Measurements from ENCODE around the gene OPCML.

The OPCML gene

GRCh38 chr11:132898021-132898420 lies 634.3 kb downstream of the OPCML start:
- H3K27me3 Mint-ChIP-seq (ENCODE audit: low read depth), result no peaks in the 10 kb centered on the region
- peaks cover 4% of the 10 kb centered on the region for H3K9me3 Mint-ChIP-seq
- H3K4me3 Mint-ChIP-seq, result no peak overlapping the region
- H3K27ac Mint-ChIP-seq, result no peak overlapping the region
- DNase-seq (ENCODE audit: low spot score), result no peak
- H3K36me3 Mint-ChIP-seq (ENCODE audit: low read depth), result no peaks in the 10 kb centered on the region
- no peaks in the 10 kb centered on the region for H3K4me1 Mint-ChIP-seq (ENCODE audit: low read depth)

GRCh38 chr11:132895340-132895739 lies 637.0 kb downstream of the OPCML start:
- Mint-ChIP-seq H3K27me3 (ENCODE audit: low read depth) (no peaks in the 10 kb centered on the region), H3K36me3 (ENCODE audit: low read depth) (no peaks in the 10 kb centered on the region), H3K4me1 (ENCODE audit: low read depth) (no peaks in the 10 kb centered on the region), H3K27ac (no peak overlapping the region), H3K4me3 (no peak overlapping the region), H3K9me3 (peaks cover 4% of the 10 kb centered on the region)
- no peak for DNase-seq (ENCODE audit: low spot score)

DNA sequence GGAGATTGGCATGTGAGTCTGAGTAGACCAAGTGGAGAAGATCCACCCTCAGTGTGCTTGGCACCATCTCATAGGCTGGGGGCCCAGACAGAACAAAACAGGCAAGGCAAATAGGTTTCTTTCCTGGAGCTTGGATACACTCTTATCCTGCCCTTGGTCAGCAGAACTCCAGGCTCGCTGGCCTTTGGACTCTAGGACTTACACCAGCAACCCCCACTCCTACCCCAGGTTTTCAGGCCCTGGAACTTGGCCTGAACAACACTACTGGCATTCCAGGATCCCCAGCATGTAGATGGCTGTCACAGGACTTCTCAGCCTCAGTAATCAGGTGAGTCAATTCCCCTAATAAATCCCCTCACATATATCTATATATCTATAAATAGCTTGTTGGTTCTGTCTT lies 637.7 kb downstream of the OPCML start:
- Mint-ChIP-seq H3K4me3 (no peak overlapping the region), H3K27me3 (ENCODE audit: low read depth) (no peaks in the 10 kb centered on the region), H3K36me3 (ENCODE audit: low read depth) (no peaks in the 10 kb centered on the region), H3K27ac (no peak overlapping the region), H3K9me3 (peaks cover 4% of the 10 kb centered on the region), H3K4me1 (ENCODE audit: low read depth) (no peaks in the 10 kb centered on the region)
- no peak for DNase-seq (ENCODE audit: low spot score)

- H3K27me3 Mint-ChIP-seq (ENCODE audit: low read depth), result no peaks in the 10 kb centered on the region
- no peak overlapping the region for H3K27ac Mint-ChIP-seq
- DNase-seq (ENCODE audit: low spot score), result no peak
- H3K4me1 Mint-ChIP-seq (ENCODE audit: low read depth), result no peaks in the 10 kb centered on the region
- H3K4me3 Mint-ChIP-seq, result no peak overlapping the region
- H3K36me3 Mint-ChIP-seq (ENCODE audit: low read depth), result no peaks in the 10 kb centered on the region
- peaks cover 4% of the 10 kb centered on the region for H3K9me3 Mint-ChIP-seq
These were observed 639.4 kb downstream of the OPCML start for GRCh38 chr11:132892876-132893275.

- DNase-seq (ENCODE audit: low spot score), result no peak
- H3K9me3 Mint-ChIP-seq, result no peaks in the 10 kb centered on the region
- H3K27me3 Mint-ChIP-seq (ENCODE audit: low read depth), result no peaks in the 10 kb centered on the region
- H3K27ac Mint-ChIP-seq, result no peak overlapping the region
- no peaks in the 10 kb centered on the region for H3K36me3 Mint-ChIP-seq (ENCODE audit: low read depth)
- no peaks in the 10 kb centered on the region for H3K4me1 Mint-ChIP-seq (ENCODE audit: low read depth)
- no peak overlapping the region for H3K4me3 Mint-ChIP-seq
These were observed 644.1 kb downstream of the OPCML start for GRCh38 chr11:132888226-132888625.

GRCh38 chr11:132886335-132886734 lies 646.0 kb downstream of the OPCML start:
- no peak overlapping the region for H3K27ac Mint-ChIP-seq
- H3K36me3 Mint-ChIP-seq (ENCODE audit: low read depth), result no peaks in the 10 kb centered on the region
- no peaks in the 10 kb centered on the region for H3K4me1 Mint-ChIP-seq (ENCODE audit: low read depth)
- no peak overlapping the region for H3K4me3 Mint-ChIP-seq
- no peaks in the 10 kb centered on the region for H3K27me3 Mint-ChIP-seq (ENCODE audit: low read depth)
- DNase-seq (ENCODE audit: low spot score), result no peak
- H3K9me3 Mint-ChIP-seq, result no peaks in the 10 kb centered on the region

- H3K27me3 Mint-ChIP-seq (ENCODE audit: low read depth), result no peaks in the 10 kb centered on the region
- no peaks in the 10 kb centered on the region for H3K9me3 Mint-ChIP-seq
- DNase-seq (ENCODE audit: low spot score), result no peak
- no peak overlapping the region for H3K27ac Mint-ChIP-seq
- no peaks in the 10 kb centered on the region for H3K36me3 Mint-ChIP-seq (ENCODE audit: low read depth)
- no peaks in the 10 kb centered on the region for H3K4me1 Mint-ChIP-seq (ENCODE audit: low read depth)
- H3K4me3 Mint-ChIP-seq, result no peak overlapping the region
These were observed 649.1 kb downstream of the OPCML start for GRCh38 chr11:132883241-132883640.

DNA sequence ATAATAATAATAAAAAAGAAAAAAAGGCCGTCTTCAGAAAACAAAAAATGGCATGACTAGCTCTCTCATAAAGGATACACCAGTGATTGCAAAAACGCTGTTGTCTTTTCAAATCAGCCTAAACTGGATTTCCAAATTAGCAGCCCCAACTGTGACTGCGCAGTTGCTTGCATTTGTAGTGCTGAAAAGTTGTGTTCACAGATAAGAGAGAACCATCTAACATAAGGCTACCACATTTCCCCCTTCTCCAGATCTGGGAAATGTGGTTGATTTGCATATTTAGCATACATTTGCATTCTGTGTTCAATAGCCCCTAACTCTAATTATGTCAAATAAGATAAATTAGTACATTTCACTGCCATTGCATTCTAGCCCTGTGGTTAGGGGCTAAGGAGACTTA lies 650.7 kb downstream of the OPCML start:
- Mint-ChIP-seq H3K27ac (no peak overlapping the region), H3K27me3 (ENCODE audit: low read depth) (no peaks in the 10 kb centered on the region), H3K9me3 (no peaks in the 10 kb centered on the region), H3K4me3 (no peak overlapping the region), H3K36me3 (ENCODE audit: low read depth) (no peaks in the 10 kb centered on the region), H3K4me1 (ENCODE audit: low read depth) (no peaks in the 10 kb centered on the region)
- no peak for DNase-seq (ENCODE audit: low spot score)

DNA sequence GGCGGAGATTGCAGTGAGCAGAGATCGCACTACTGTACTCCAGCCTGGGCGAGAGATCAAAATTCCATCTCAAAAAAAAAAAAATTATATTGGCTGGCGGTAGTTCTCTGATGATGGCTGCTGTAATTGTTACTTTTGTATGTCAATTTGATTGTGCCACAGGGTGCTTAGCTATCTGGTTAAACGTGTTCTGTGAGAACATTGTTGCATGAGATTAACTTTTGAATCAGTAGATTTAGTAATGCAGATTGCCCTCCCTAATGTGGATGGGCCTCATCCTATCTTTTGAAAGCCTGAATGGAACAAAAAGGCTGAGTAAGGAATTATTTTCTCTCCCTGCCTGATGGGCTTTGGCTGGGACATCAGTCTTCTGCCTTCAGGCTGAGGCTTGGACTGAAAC lies 654.2 kb downstream of the OPCML start:
- H3K4me1 Mint-ChIP-seq (ENCODE audit: low read depth), result no peaks in the 10 kb centered on the region
- no peak for DNase-seq (ENCODE audit: low spot score)
- no peak overlapping the region for H3K4me3 Mint-ChIP-seq
- H3K27me3 Mint-ChIP-seq (ENCODE audit: low read depth), result no peaks in the 10 kb centered on the region
- no peak overlapping the region for H3K27ac Mint-ChIP-seq
- no peaks in the 10 kb centered on the region for H3K36me3 Mint-ChIP-seq (ENCODE audit: low read depth)
- H3K9me3 Mint-ChIP-seq, result no peaks in the 10 kb centered on the region

DNA sequence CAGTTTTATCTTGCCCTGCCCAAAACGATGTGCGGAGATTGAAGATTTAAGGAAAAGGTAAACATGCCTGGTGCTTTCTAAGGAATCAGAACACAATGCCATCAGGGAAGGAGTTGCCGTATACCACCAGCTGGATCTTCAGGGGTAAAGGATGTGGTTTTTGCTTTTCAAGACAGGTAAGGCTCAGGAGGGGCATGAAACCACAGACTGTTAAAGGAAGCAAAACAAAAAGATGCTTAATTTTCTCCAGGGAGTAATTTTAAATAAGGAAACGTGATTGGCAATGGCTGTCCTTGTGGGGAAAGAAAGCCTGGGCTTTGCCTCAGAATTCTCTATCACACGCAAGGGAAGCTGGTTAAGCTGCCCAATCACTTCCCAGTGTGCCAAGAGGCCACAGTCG lies 655.6 kb downstream of the OPCML start:
- no peaks in the 10 kb centered on the region for H3K4me1 Mint-ChIP-seq (ENCODE audit: low read depth)
- H3K4me3 Mint-ChIP-seq, result no peak overlapping the region
- H3K9me3 Mint-ChIP-seq, result no peaks in the 10 kb centered on the region
- no peak for DNase-seq (ENCODE audit: low spot score)
- H3K36me3 Mint-ChIP-seq (ENCODE audit: low read depth), result no peaks in the 10 kb centered on the region
- H3K27me3 Mint-ChIP-seq (ENCODE audit: low read depth), result no peaks in the 10 kb centered on the region
- no peak overlapping the region for H3K27ac Mint-ChIP-seq

DNA sequence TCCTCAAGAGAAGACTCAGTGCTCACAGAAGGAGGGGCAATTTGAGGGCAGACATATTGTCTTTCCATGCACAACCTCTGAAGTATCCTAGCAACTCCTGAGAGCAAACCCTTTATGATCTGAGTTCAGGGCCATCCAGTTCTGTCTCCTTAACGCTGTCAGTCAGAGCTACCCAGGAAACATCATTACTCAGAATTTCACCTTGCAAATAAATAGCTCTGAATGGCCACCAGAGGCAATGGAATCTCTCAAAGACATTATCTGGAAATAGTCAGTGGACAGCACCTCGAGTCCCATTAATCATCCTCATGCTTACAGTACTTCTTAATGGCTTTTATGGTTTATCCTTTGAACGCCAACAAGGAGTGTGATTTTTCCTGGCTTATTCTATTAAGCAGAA lies 656.1 kb downstream of the OPCML start:
- no peak overlapping the region for H3K27ac Mint-ChIP-seq
- no peaks in the 10 kb centered on the region for H3K9me3 Mint-ChIP-seq
- DNase-seq (ENCODE audit: low spot score), result no peak
- H3K4me3 Mint-ChIP-seq, result no peak overlapping the region
- H3K27me3 Mint-ChIP-seq (ENCODE audit: low read depth), result no peaks in the 10 kb centered on the region
- H3K36me3 Mint-ChIP-seq (ENCODE audit: low read depth), result no peaks in the 10 kb centered on the region
- no peaks in the 10 kb centered on the region for H3K4me1 Mint-ChIP-seq (ENCODE audit: low read depth)

DNA sequence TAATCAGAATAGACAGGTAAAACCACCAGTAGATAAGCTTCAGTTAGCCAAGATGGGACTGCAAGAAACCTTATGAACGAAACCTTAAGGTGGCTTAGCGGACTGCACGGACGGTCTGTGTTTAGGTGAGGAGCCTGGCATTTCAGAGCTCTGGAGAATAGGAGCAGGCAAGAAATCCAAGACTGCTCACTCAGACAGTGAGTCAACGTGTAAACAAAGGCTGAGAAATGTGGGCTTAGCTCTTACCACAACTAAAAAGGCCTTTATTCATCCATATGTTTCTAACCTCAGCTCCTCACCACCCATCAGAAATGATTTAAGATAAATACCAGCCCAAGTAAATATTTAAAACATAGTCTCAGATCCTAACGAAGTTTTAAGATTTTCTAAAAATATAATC lies 657.7 kb downstream of the OPCML start:
- Mint-ChIP-seq H3K27me3 (ENCODE audit: low read depth) (no peaks in the 10 kb centered on the region), H3K9me3 (peaks cover 4% of the 10 kb centered on the region), H3K4me3 (no peak overlapping the region), H3K27ac (no peak overlapping the region), H3K4me1 (ENCODE audit: low read depth) (no peaks in the 10 kb centered on the region), H3K36me3 (ENCODE audit: low read depth) (no peaks in the 10 kb centered on the region)
- DNase-seq (ENCODE audit: low spot score), result no peak

DNA sequence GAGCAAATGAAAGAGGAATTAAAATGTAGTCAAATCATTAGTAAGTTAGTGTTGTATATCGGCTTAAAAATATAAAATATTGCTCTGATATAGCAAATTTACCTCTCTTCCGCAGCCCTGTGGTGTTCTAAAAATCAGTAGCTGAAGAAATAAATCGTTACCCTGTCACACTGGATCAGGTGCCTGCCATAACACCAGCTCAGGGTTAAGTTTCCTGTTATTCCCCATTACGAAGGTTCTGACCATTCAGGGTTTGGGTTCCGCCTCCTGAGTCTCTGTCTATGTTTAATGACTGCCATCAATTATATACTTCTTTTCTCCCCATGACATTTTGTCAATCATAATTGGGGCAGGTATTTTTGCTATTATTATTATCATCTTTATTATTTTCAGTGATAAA lies 658.5 kb downstream of the OPCML start:
- Mint-ChIP-seq H3K9me3 (peaks cover 4% of the 10 kb centered on the region), H3K27me3 (ENCODE audit: low read depth) (no peaks in the 10 kb centered on the region), H3K27ac (no peak overlapping the region), H3K4me1 (ENCODE audit: low read depth) (no peaks in the 10 kb centered on the region), H3K36me3 (ENCODE audit: low read depth) (no peaks in the 10 kb centered on the region), H3K4me3 (no peak overlapping the region)
- DNase-seq (ENCODE audit: low spot score), result no peak

DNA sequence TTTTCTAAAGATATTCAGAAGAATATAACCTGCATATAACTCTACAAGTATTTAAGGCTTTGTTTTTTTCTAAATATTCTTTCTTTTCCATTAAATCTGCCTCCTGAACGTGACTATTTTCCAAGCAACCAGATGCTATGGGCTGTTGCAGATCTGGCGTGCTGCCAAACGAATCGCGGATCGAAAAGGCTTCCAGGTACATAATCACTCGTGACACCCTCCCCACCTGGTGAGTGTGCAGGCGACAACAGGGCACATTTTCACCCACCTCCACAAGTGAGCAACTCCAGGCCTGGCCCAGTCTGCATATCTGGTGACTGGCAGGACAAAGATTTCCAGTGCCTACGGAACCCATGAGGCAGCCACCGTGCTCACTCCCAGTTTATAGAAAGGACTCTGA lies 660.1 kb downstream of the OPCML start:
- H3K36me3 Mint-ChIP-seq (ENCODE audit: low read depth), result no peaks in the 10 kb centered on the region
- no peaks in the 10 kb centered on the region for H3K4me1 Mint-ChIP-seq (ENCODE audit: low read depth)
- no peak for DNase-seq (ENCODE audit: low spot score)
- no peak overlapping the region for H3K27ac Mint-ChIP-seq
- H3K4me3 Mint-ChIP-seq, result no peak overlapping the region
- no peaks in the 10 kb centered on the region for H3K27me3 Mint-ChIP-seq (ENCODE audit: low read depth)
- peaks cover 4% of the 10 kb centered on the region for H3K9me3 Mint-ChIP-seq

DNA sequence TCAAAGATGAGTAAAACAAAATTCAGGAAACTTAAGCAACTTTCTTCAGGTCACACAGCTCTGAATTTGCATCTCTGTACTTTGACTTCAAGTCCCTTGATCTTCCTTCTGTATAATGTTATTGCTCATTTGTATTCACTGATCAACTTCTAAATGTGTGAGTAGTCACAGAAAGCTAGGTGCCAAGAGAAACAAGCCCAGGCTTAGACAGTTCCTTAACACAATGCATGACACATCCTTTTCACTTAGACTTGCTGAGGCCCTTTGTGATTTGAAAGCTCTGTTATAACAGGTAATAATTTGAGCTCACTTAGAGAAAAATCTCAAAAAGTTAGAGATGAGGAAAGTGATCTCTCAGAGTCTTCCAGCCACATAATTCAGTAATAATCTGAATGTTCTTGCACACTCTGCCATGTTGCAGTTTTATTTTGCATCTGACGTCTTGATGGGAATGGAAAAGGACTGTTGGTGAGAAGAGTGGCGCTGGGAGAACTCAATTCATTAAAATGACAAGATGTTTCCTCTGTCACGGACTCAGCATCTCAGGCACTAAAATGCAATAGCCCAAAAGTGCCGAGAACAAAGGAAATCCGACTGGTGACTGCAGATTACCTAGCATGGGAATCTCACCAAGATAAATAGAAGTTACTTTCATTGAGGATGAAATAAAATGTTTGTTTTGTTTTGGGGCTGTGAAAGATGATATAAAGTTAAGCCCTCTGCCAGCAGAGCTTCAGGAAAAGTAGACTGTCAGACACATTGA lies 665.3 kb downstream of the OPCML start:
- no peak overlapping the region for H3K27ac Mint-ChIP-seq
- H3K4me1 Mint-ChIP-seq (ENCODE audit: low read depth), result no peaks in the 10 kb centered on the region
- H3K27me3 Mint-ChIP-seq (ENCODE audit: low read depth), result no peaks in the 10 kb centered on the region
- no peak overlapping the region for H3K4me3 Mint-ChIP-seq
- peaks cover 4% of the 10 kb centered on the region for H3K9me3 Mint-ChIP-seq
- no peak for DNase-seq (ENCODE audit: low spot score)
- no peaks in the 10 kb centered on the region for H3K36me3 Mint-ChIP-seq (ENCODE audit: low read depth)
